Measurements from ENCODE around the gene MMP17. TPM values are rescaled to one million over a fixed set of nuclear protein-coding genes. Genes with fewer than 3 reads are reported as not detected.

Gene MMP17
- total RNA-seq, 1 donor from 2014 or later = 0.73 TPM

GRCh38 chr12:131840643-131841416 is 12.6 kb downstream of the MMP17 start:
- intact Hi-C loops (cut with DNase I) = no loop called here
- DNase-seq (ENCODE audit: missing footprints) (no peak), ATAC-seq (no peak)

GRCh38 chr12:131841547-131841946 is 13.4 kb downstream of the MMP17 start:
- DNase-seq (ENCODE audit: missing footprints) (no peak), ATAC-seq (no peak)
- intact Hi-C loops (cut with DNase I) = no loop called here

GRCh38 chr12:131842169-131842568 is 14.0 kb downstream of the MMP17 start:
- DNase-seq (ENCODE audit: missing footprints) (no peak), ATAC-seq (no peak)
- intact Hi-C loops (cut with DNase I) = no loop called here

- intact Hi-C loops (cut with DNase I) = no loop called here
- DNase-seq (ENCODE audit: missing footprints) = no peak
- no peak for ATAC-seq
Measured at GRCh38 chr12:131843527-131843926, 15.3 kb downstream of the MMP17 start.

- intact Hi-C loops (cut with DNase I) = no loop called here
- ATAC-seq = no peak
- DNase-seq (ENCODE audit: missing footprints) = no peak
Measured at GRCh38 chr12:131844140-131844539, 15.9 kb downstream of the MMP17 start.

GRCh38 chr12:131844656-131845055 is 16.5 kb downstream of the MMP17 start:
- intact Hi-C loops (cut with DNase I) = no loop called here
- no peak for DNase-seq (ENCODE audit: missing footprints)
- ATAC-seq = no peak

- intact Hi-C loops (cut with DNase I) = no loop called here
- ATAC-seq (no peak), DNase-seq (ENCODE audit: missing footprints) (no peak)
Measured at GRCh38 chr12:131845121-131845520, 16.9 kb downstream of the MMP17 start.

- DNase-seq (ENCODE audit: missing footprints) (no peak), ATAC-seq (no peak)
- intact Hi-C loops (cut with DNase I) = no loop called here
Measured at GRCh38 chr12:131847456-131847855, 19.3 kb downstream of the MMP17 start.

GRCh38 chr12:131848753-131849152 is 20.6 kb downstream of the MMP17 start:
- intact Hi-C loops (cut with DNase I) = no loop called here
- ATAC-seq (no peak), DNase-seq (ENCODE audit: missing footprints) (no peak)

- intact Hi-C loops (cut with DNase I) = no loop called here
- no peak for DNase-seq (ENCODE audit: missing footprints)
- no peak for ATAC-seq
Measured at GRCh38 chr12:131849700-131850553, 21.7 kb downstream of the MMP17 start.

GRCh38 chr12:131850856-131851559 is 22.8 kb downstream of the MMP17 start:
- ATAC-seq = no peak
- intact Hi-C loops (cut with DNase I) = no loop called here

GRCh38 chr12:131851741-131852550 is 23.8 kb downstream of the MMP17 start:
- intact Hi-C loops (cut with DNase I) = no loop called here
- no peak for ATAC-seq
- DNase-seq (ENCODE audit: missing footprints) = peak; percentile 70

More at GRCh38 chr12:131850856-131851559, 22.8 kb downstream of the MMP17 start:
- no peak for DNase-seq (ENCODE audit: missing footprints)

GRCh38 chr12:131852551-131853299 is 24.5 kb downstream of the MMP17 start:
- intact Hi-C loops (cut with DNase I) = no loop called here
- DNase-seq (ENCODE audit: missing footprints) (peak; percentile 68), ATAC-seq (no peak)

GRCh38 chr12:131853832-131854797 is 25.9 kb downstream of the MMP17 start:
- ATAC-seq = no peak
- intact Hi-C loops (cut with DNase I) = no loop called here
- DNase-seq (ENCODE audit: missing footprints) = peak; percentile 27

- DNase-seq (ENCODE audit: missing footprints) (peak; percentile 33), ATAC-seq (no peak)
- intact Hi-C loops (cut with DNase I) = no loop called here
Measured at GRCh38 chr12:131854861-131855476, 26.8 kb downstream of the MMP17 start.

- intact Hi-C loops (cut with DNase I) = no loop called here
- DNase-seq (ENCODE audit: missing footprints) = peak; percentile 47
- no peak for ATAC-seq
Measured at GRCh38 chr12:131855521-131856142, 27.4 kb downstream of the MMP17 start.
